RPMI7951 (cell line): ENCODE measurements around the gene CCDC192. TPM values are rescaled to one million over a fixed set of nuclear protein-coding genes. Genes with fewer than 3 reads are reported as not detected.

ENCODE experiments used
- DNase-seq: peaks from one replicate; pipeline ENCODE4 v3.0.0-alpha.2; 2012; ENCODE audit warnings: low read depth
- total RNA-seq: library from RNA; depleted of rRNA; stranded (reverse); fragments of >200 nt; shearing (Covaris generic); gene quantifications from 2 replicates; pipeline ENCODE4 v1.2.3, GENCODE V29; 2014

The CCDC192 gene
- total RNA-seq, 1 experiment from 2014 or later = not detected

GRCh38 chr5:127957701-127958239, 254.6 kb downstream of the CCDC192 start:
- no peak for DNase-seq

GRCh38 chr5:127958421-127959011, 255.3 kb downstream of the CCDC192 start:
- no peak for DNase-seq

- DNase-seq = peak; percentile 75
Observed at GRCh38 chr5:127959152-127959764, 256.1 kb downstream of the CCDC192 start.

GRCh38 chr5:127960270-127960691, 257.1 kb downstream of the CCDC192 start:
- no peak for DNase-seq

GRCh38 chr5:127961006-127961762, 258.0 kb downstream of the CCDC192 start:
- no peak for DNase-seq

GRCh38 chr5:127961763-127962145, 258.6 kb downstream of the CCDC192 start:
- DNase-seq = no peak

GRCh38 chr5:127962491-127962890, 259.3 kb downstream of the CCDC192 start:
- no peak for DNase-seq

- DNase-seq = no peak
Observed at GRCh38 chr5:127963233-127963632, 260.0 kb downstream of the CCDC192 start.

GRCh38 chr5:127963931-127964330, 260.7 kb downstream of the CCDC192 start:
- no peak for DNase-seq

GRCh38 chr5:127967323-127967982, 264.3 kb downstream of the CCDC192 start:
- no peak for DNase-seq

- DNase-seq = no peak
Observed at GRCh38 chr5:127967983-127968592, 264.9 kb downstream of the CCDC192 start.

- DNase-seq = no peak
Observed at GRCh38 chr5:127969002-127969401, 265.8 kb downstream of the CCDC192 start.

- no peak for DNase-seq
Observed at GRCh38 chr5:127969651-127970050, 266.5 kb downstream of the CCDC192 start.

- no peak for DNase-seq
Observed at GRCh38 chr5:127970081-127970480, 266.9 kb downstream of the CCDC192 start.

GRCh38 chr5:127970854-127971425, 267.7 kb downstream of the CCDC192 start:
- no peak for DNase-seq

GRCh38 chr5:127975961-127976360, 272.8 kb downstream of the CCDC192 start:
- no peak for DNase-seq

GRCh38 chr5:127976525-127976924, 273.3 kb downstream of the CCDC192 start:
- no peak for DNase-seq

- no peak for DNase-seq
Observed at GRCh38 chr5:127976991-127977717, 274.0 kb downstream of the CCDC192 start.

GRCh38 chr5:127978738-127979300, 275.6 kb downstream of the CCDC192 start:
- no peak for DNase-seq

- DNase-seq = no peak
Observed at GRCh38 chr5:127979475-127979874, 276.3 kb downstream of the CCDC192 start.
